Kidney (tissue), 14 donors: ENCODE results near the gene ENPP6. TPM values are rescaled to one million over a fixed set of nuclear protein-coding genes. Genes with fewer than 3 reads are reported as not detected.
A peak's percentile ranks its signal among the peaks of the same experiment; 100 is the strongest.
"Not testable (repeated sequence)": the region's sequence is repeated elsewhere in the genome, so short reads cannot be mapped to it uniquely, and the experiment has no call there.

ENCODE experiments used
- DNase-seq, 5 donors: peaks; one replicate each; pipeline ENCODE4 v3.0.0-alpha.2; 2013 to 2020
- FAIRE-seq: peaks from 2 replicates; lab custom pipeline; 2012; peaks lifted over from hg19 to GRCh38; lab: Jason Lieb, UNC
- H3K27ac ChIP-seq, 2 donors: one replicate each; pipeline ENCODE4 v1.7.0; 2013; ENCODE audit warnings: low read depth in 2 of 2, low read length in 2 of 2, inconsistent platforms in 1 of 2
- H3K27me3 ChIP-seq: one replicate; pipeline ENCODE4 v1.7.1; 2013; ENCODE audit warnings: low read length, inconsistent platforms; ENCODE audit not compliant: control insufficient read depth, insufficient read depth
- H3K36me3 ChIP-seq, 3 donors: one replicate each; pipeline versions ENCODE4 v1.7.0 to v1.7.1; 2013; ENCODE audit warnings: low read length in 3 of 3, control low read depth in 1 of 3, inconsistent platforms in 1 of 3; ENCODE audit not compliant: insufficient read depth in 3 of 3, control insufficient read depth in 2 of 3
- H3K4me1 ChIP-seq, 3 donors: one replicate each; pipeline versions ENCODE4 v1.7.0 to v1.7.1; 2013; ENCODE audit warnings: low read length in 3 of 3, inconsistent platforms in 1 of 3, low read depth in 1 of 3; ENCODE audit not compliant: control insufficient read depth in 2 of 3, insufficient read depth in 2 of 3
- H3K4me3 ChIP-seq, 3 donors: one replicate each; pipeline versions ENCODE4 v1.7.0 to v1.8.1; 2013; ENCODE audit warnings: low read length in 3 of 3, control low read depth in 1 of 3, inconsistent platforms in 1 of 3
- H3K9ac ChIP-seq, 3 donors: one replicate each; pipeline versions ENCODE4 v1.7.0 to v1.7.1; 2013; ENCODE audit warnings: low read length in 3 of 3, control low read depth in 1 of 3, inconsistent platforms in 1 of 3
- H3K9me3 ChIP-seq, 3 donors: one replicate each; pipeline versions ENCODE4 v1.7.0 to v1.7.1; 2013; ENCODE audit warnings: low read length in 3 of 3, control low read depth in 1 of 3, inconsistent platforms in 1 of 3; ENCODE audit not compliant: control insufficient read depth in 2 of 3, insufficient read depth in 1 of 3
- CTCF ChIP-seq: IDR thresholded peaks from 3 replicates; pipeline ENCODE4 v1.5.1; 2012; ENCODE audit warnings: mild to moderate bottlenecking, moderate library complexity, borderline replicate concordance; ENCODE audit not compliant: insufficient read depth; ENCODE audit errors: extremely low read depth
- intact Hi-C: fragments of 100-400 bp; cut with DNase I; formaldehyde crosslinking; loops from one replicate; pipeline ENCODE4 v1.11.1; 2022
- polyA plus RNA-seq: library from polyadenylated mRNA; stranded (reverse); fragments of 350-450 nt; fragmentation: Illumina TruSeq; extraction: RNeasy Lipid Tissue Mini Kit (QIAGEN cat#74804); gene quantifications from one replicate; pipeline ENCODE4 v1.2.3, GENCODE V29; 2014; ENCODE audit warnings: low read depth, low replicate concordance; ENCODE audit not compliant: insufficient read depth
- total RNA-seq: library from RNA; stranded (reverse); fragmentation: NEBNext Ultra II Directional; extraction: Animal tissue kit (Norgen Biotek cat#: 25700); gene quantifications from one replicate; pipeline ENCODE4 v1.2.1, GENCODE V29; 2021
- donor health status: control.
- donor health status: control.
- donor health status: control.
- donor health status: control.
- donor health status: control.
- donor health status: DM: yes; HTN: yes; CAD: no.
- donor health status: Normal renal cell carcinoma (clear cell type).

ENPP6 gene
- total and polyA plus RNA-seq, 2 donors from 2014 or later = 0.91 to 7.2 TPM

- TF ChIP-seq CTCF = no peak
- Histone ChIP-seq H3K27ac (no peak overlapping the region), H3K4me1 (no peaks in the 10 kb centered on the region), H3K9ac (no peak overlapping the region), H3K9me3 (no peaks in the 10 kb centered on the region), H3K36me3 (no peaks in the 10 kb centered on the region), H3K27me3 (no peaks in the 10 kb centered on the region), H3K4me3 (no peak overlapping the region)
- FAIRE-seq = no peak
- DNase-seq = no peak
- intact Hi-C loops = no loop called here
These were observed 160.8 kb downstream of the ENPP6 start for GRCh38 chr4:184056877-184057276.

GRCh38 chr4:184053434-184053833 is 164.2 kb downstream of the ENPP6 start:
- TF ChIP-seq CTCF = no peak
- no peak overlapping the region for H3K27ac ChIP-seq
- DNase-seq = peak in 3 of 5 donors; percentile 52 to 60 (median 57)
- no peaks in the 10 kb centered on the region for H3K36me3 ChIP-seq
- intact Hi-C loops = no loop called here
- no peaks in the 10 kb centered on the region for H3K27me3 ChIP-seq
- no peak for FAIRE-seq
- no peaks in the 10 kb centered on the region for H3K4me1 ChIP-seq
- no peak overlapping the region for H3K4me3 ChIP-seq
- H3K9ac ChIP-seq = no peak overlapping the region
- no peaks in the 10 kb centered on the region for H3K9me3 ChIP-seq

DNA sequence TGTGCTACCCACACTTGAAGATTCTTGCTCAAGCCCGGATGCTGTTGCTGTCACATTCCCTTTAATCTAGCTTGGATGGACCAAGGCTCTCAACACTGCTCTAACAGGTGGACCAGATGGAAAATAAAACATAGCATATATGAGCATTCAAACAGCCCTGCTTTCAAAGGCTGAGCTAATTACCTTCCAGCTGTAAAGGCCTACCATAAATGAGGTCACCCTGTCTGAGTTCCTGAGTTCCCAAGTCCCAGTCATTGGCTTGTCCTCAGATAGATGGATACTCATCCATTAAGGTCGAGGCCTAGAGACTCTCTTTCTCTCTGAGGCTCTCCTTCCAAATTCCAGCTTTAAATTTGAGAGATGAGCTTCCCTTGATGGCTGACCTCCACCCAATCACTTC is 165.1 kb downstream of the ENPP6 start:
- no peaks in the 10 kb centered on the region for H3K9me3 ChIP-seq
- no peak for FAIRE-seq
- H3K9ac ChIP-seq = no peak overlapping the region
- TF ChIP-seq CTCF = no peak
- H3K36me3 ChIP-seq = no peaks in the 10 kb centered on the region
- no peaks in the 10 kb centered on the region for H3K27me3 ChIP-seq
- no peak for DNase-seq
- no peak overlapping the region for H3K27ac ChIP-seq
- intact Hi-C loops = no loop called here
- no peak overlapping the region for H3K4me3 ChIP-seq
- H3K4me1 ChIP-seq = no peaks in the 10 kb centered on the region

DNA sequence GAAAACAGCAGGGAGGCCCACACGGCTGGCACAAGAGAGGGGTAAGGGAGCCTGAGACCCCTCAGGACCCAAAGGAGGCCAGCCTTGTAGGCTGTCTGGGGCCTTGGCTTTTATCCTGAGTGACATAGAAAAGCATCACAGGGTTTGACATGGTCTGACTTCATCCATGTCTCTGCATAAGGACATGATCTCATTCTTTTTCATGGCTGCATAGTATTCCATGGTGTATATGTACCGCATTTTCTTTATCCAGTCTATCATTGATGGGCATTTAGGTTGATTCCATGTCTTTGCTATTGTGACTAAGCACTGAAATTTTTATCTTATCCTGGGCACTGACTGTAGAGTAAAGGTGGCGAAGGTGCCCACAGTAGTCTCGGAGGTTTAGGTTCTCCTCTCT is 166.4 kb downstream of the ENPP6 start:
- intact Hi-C loops, H3K4me3 ChIP-seq, H3K4me1 ChIP-seq, H3K9me3 ChIP-seq, H3K27ac ChIP-seq, FAIRE-seq, H3K9ac ChIP-seq, H3K27me3 ChIP-seq, DNase-seq, H3K36me3 ChIP-seq: not testable (repeated sequence)
